Neuronal stem cell (in vitro differentiated cells): ENCODE results near the gene XRCC6.

Experiments used
- DNase-seq: peaks from one replicate; pipeline ENCODE4 v3.0.0-alpha.2; 2013; ENCODE audit warnings: low spot score
- H2AFZ ChIP-seq: one replicate; pipeline ENCODE4 v1.6.1; 2013; ENCODE audit warnings: mild to moderate bottlenecking, low read length, inconsistent platforms
- H2AK5ac ChIP-seq: 2 replicates; pipeline ENCODE4 v1.6.1; 2013; ENCODE audit warnings: low read depth, mild to moderate bottlenecking, inconsistent platforms, low read length, moderate library complexity, mixed read lengths
- H2BK120ac ChIP-seq: 2 replicates; pipeline ENCODE4 v1.6.1; 2013; ENCODE audit warnings: low read depth, mild to moderate bottlenecking, inconsistent platforms, low read length, moderate library complexity, mixed read lengths
- H2BK12ac ChIP-seq: one replicate; pipeline ENCODE4 v1.6.1; 2013; ENCODE audit warnings: low read length, inconsistent platforms
- H2BK15ac ChIP-seq: 2 replicates; pipeline ENCODE4 v1.6.1; 2013; ENCODE audit warnings: mild to moderate bottlenecking, low read length, inconsistent platforms, mixed read lengths
- H2BK5ac ChIP-seq: one replicate; pipeline ENCODE4 v1.6.1; 2013; ENCODE audit warnings: inconsistent platforms, mild to moderate bottlenecking, low read length, moderate library complexity
- H3K14ac ChIP-seq: one replicate; pipeline ENCODE4 v1.6.1; 2013; ENCODE audit warnings: low read length, inconsistent platforms
- H3K18ac ChIP-seq: 2 replicates; pipeline ENCODE4 v1.6.1; 2013; ENCODE audit warnings: low read length, inconsistent platforms
- H3K23ac ChIP-seq: 2 replicates; pipeline ENCODE4 v1.6.1; 2013; ENCODE audit warnings: low read depth, mild to moderate bottlenecking, mixed read lengths, low read length, inconsistent platforms; ENCODE audit not compliant: poor library complexity
- H3K27ac ChIP-seq: replicated peaks from 3 replicates; pipeline ENCODE4 v1.5.1; 2013; ENCODE audit warnings: low read length, inconsistent platforms
- H3K27me3 ChIP-seq, 3 experiments: 2 replicates each; pipeline ENCODE4 v1.6.1; 2013; ENCODE audit warnings: low read length in 3 of 3, mild to moderate bottlenecking in 2 of 3, inconsistent platforms in 1 of 3, low read depth in 1 of 3, mixed read lengths in 1 of 3, moderate library complexity in 1 of 3; ENCODE audit not compliant: control insufficient read depth in 3 of 3, insufficient read depth in 3 of 3
- H3K36me3 ChIP-seq, 2 donors: replicated peaks in 1 of 2; 2 replicates each; pipeline ENCODE4 v1.6.1; 2013; ENCODE audit warnings: low read length in 2 of 2; ENCODE audit not compliant: control insufficient read depth in 2 of 2, insufficient read depth in 2 of 2
- H3K4ac ChIP-seq: 2 replicates; pipeline ENCODE4 v1.6.1; 2013; ENCODE audit warnings: inconsistent platforms, mild to moderate bottlenecking, low read length, moderate library complexity
- H3K4me1 ChIP-seq, 2 donors: 1 replicate in 1 of 2; 2 replicates in 1 of 2; pipeline ENCODE4 v1.6.1; 2013; ENCODE audit warnings: low read length in 2 of 2, low read depth in 1 of 2; ENCODE audit not compliant: control insufficient read depth in 2 of 2, insufficient read depth in 1 of 2
- H3K4me2 ChIP-seq: one replicate; pipeline ENCODE4 v1.6.1; 2013; ENCODE audit warnings: mild to moderate bottlenecking, low read length, inconsistent platforms; ENCODE audit not compliant: insufficient read depth, poor library complexity, severe bottlenecking
- H3K4me3 ChIP-seq, 2 donors: 2 replicates each; pipeline ENCODE4 v1.5.1; 2013; ENCODE audit warnings: low read length in 2 of 2, mild to moderate bottlenecking in 2 of 2, inconsistent platforms in 1 of 2, moderate library complexity in 1 of 2
- H3K79me1 ChIP-seq: one replicate; pipeline ENCODE4 v1.6.1; 2013; ENCODE audit warnings: low read depth, mild to moderate bottlenecking, inconsistent platforms, low read length, moderate library complexity
- H3K9ac ChIP-seq: one replicate; pipeline ENCODE4 v1.6.1; 2013; ENCODE audit warnings: mild to moderate bottlenecking, low read depth, low read length, inconsistent platforms; ENCODE audit not compliant: poor library complexity
- H3K9me3 ChIP-seq, 2 donors: replicated peaks in 1 of 2; 2 replicates each; pipeline versions ENCODE3 to v1.6.1; 2013; ENCODE audit warnings: low read length in 2 of 2, mild to moderate bottlenecking in 2 of 2, inconsistent platforms in 1 of 2, low read depth in 1 of 2, mixed read lengths in 1 of 2, moderate library complexity in 1 of 2; ENCODE audit not compliant: control insufficient read depth in 2 of 2, insufficient read depth in 1 of 2
- H4K8ac ChIP-seq: one replicate; pipeline ENCODE4 v1.6.1; 2013; ENCODE audit warnings: low read depth, mild to moderate bottlenecking, inconsistent platforms, low read length, moderate library complexity
- H4K91ac ChIP-seq: one replicate; pipeline ENCODE4 v1.6.1; 2013; ENCODE audit warnings: low read length, low read depth, mild to moderate bottlenecking, inconsistent platforms; ENCODE audit not compliant: poor library complexity
- WGBS, 2 donors: extraction: QIAGEN DNeasy Blood & Tissue Kit; methylation state at CpG; one replicate each; pipeline ENCODE4 v1.1.7; 2013; ENCODE audit warnings: missing lambda C conversion rate in 2 of 2, mixed read lengths in 1 of 2; ENCODE audit not compliant: insufficient read length in 2 of 2, insufficient replicate concordance in 1 of 2; ENCODE audit errors: extremely low coverage in 2 of 2; 5-methylcytosine and 5-hydroxymethylcytosine counted together

Gene XRCC6

GRCh38 chr22:41638124-41638523 is 17.0 kb downstream of the XRCC6 start:
- no peak overlapping the region for H3K18ac ChIP-seq
- no peak overlapping the region for H3K27ac ChIP-seq
- WGBS, 2 donors = no CpG with 5 or more reads among the region's 5 CpGs
- H3K27me3 ChIP-seq = no peaks in the 10 kb centered on the region
- peaks cover 50 to 97% of the 10 kb centered on the region in 2 donors for H3K36me3 ChIP-seq
- H3K14ac ChIP-seq = no peak overlapping the region
- no peak overlapping the region for H2BK15ac ChIP-seq
- peaks cover 5% of the 10 kb centered on the region for H3K79me1 ChIP-seq
- DNase-seq = no peak
- no peak overlapping the region for H4K8ac ChIP-seq
- no peak overlapping the region for H3K4me2 ChIP-seq
- H4K91ac ChIP-seq = no peak overlapping the region
- H3K4me3 ChIP-seq = no peak overlapping the region
- no peak overlapping the region for H2AFZ ChIP-seq
- no peak overlapping the region for H3K4ac ChIP-seq
- H2AK5ac ChIP-seq = no peak overlapping the region
- no peak overlapping the region for H2BK5ac ChIP-seq
- H3K4me1 ChIP-seq = no peaks in the 10 kb centered on the region
- H2BK12ac ChIP-seq = no peak overlapping the region
- no peak overlapping the region for H3K9ac ChIP-seq
- H3K9me3 ChIP-seq = no peaks in the 10 kb centered on the region
- H3K23ac ChIP-seq = no peak overlapping the region
- no peak overlapping the region for H2BK120ac ChIP-seq

DNA sequence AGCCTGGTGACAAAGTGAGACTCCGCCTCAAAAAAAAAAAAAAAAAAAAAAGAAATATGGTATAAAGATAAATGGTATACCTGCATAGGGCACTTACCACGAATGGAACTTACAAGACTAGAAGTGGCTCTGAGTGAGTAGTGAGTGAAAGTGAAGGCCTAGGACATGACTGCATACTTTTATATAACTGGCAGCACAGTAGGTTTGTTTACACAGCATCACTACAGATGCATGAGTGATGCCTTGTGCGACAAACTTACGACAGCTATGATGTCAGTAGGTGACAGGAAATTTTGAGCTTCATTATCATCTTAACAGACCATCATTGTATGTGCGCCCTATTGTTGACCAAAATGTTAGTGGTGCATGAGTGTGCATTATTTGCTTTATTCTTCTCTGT is 17.7 kb downstream of the XRCC6 start:
- H2BK120ac ChIP-seq = no peak overlapping the region
- H4K91ac ChIP-seq = no peak overlapping the region
- no peak overlapping the region for H2AK5ac ChIP-seq
- no peaks in the 10 kb centered on the region for H3K4me1 ChIP-seq
- no peaks in the 10 kb centered on the region for H3K9me3 ChIP-seq
- H3K4me2 ChIP-seq = no peak overlapping the region
- H3K27ac ChIP-seq = no peak overlapping the region
- DNase-seq = no peak
- H2BK5ac ChIP-seq = no peak overlapping the region
- no peak overlapping the region for H3K4ac ChIP-seq
- no CpG with 5 or more reads among the region's 5 CpGs for WGBS, 2 donors
- H2BK12ac ChIP-seq = no peak overlapping the region
- no peak overlapping the region for H3K4me3 ChIP-seq
- H3K79me1 ChIP-seq = peaks cover 5% of the 10 kb centered on the region
- no peak overlapping the region for H3K23ac ChIP-seq
- no peak overlapping the region for H2AFZ ChIP-seq
- peaks cover 50 to 95% of the 10 kb centered on the region in 2 donors for H3K36me3 ChIP-seq
- no peak overlapping the region for H2BK15ac ChIP-seq
- no peak overlapping the region for H3K18ac ChIP-seq
- H3K9ac ChIP-seq = no peak overlapping the region
- H3K27me3 ChIP-seq = no peaks in the 10 kb centered on the region
- no peak overlapping the region for H3K14ac ChIP-seq
- no peak overlapping the region for H4K8ac ChIP-seq

DNA sequence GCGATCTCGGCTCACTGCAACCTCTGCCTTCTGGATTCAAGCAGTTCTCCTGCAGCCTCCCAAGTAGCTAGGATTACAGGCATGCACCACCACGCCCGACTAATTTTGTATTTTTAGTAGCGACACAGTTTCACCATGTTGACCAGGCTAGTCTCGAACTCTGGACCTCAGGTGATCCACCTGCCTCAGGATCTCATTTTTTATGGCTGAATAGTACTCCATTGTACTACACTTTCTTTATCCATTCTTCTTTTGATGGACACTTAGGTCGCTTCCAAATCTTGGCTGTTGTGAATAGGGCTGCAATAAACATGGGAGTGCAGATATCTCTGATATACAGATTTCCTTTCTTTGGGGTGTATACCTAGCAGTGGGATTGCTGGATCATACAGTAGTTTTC is 20.8 kb downstream of the XRCC6 start:
- H3K27ac ChIP-seq = no peak overlapping the region
- H4K8ac ChIP-seq = no peak overlapping the region
- no peak overlapping the region for H2BK15ac ChIP-seq
- H3K23ac ChIP-seq = no peak overlapping the region
- no peak overlapping the region for H2BK5ac ChIP-seq
- no peaks in the 10 kb centered on the region for H3K9me3 ChIP-seq
- H2BK12ac ChIP-seq = no peak overlapping the region
- no peak overlapping the region for H3K18ac ChIP-seq
- H2BK120ac ChIP-seq = no peak overlapping the region
- H3K27me3 ChIP-seq = no peaks in the 10 kb centered on the region
- no peak overlapping the region for H3K4me2 ChIP-seq
- no peak for DNase-seq
- no peaks in the 10 kb centered on the region for H3K4me1 ChIP-seq
- no peak overlapping the region for H3K14ac ChIP-seq
- H3K79me1 ChIP-seq = peaks cover 4% of the 10 kb centered on the region
- no peak overlapping the region for H4K91ac ChIP-seq
- no peak overlapping the region for H3K9ac ChIP-seq
- peaks cover 41 to 94% of the 10 kb centered on the region in 2 donors for H3K36me3 ChIP-seq
- H2AK5ac ChIP-seq = no peak overlapping the region
- no peak overlapping the region for H2AFZ ChIP-seq
- no peak overlapping the region for H3K4me3 ChIP-seq
- H3K4ac ChIP-seq = no peak overlapping the region
- WGBS, 2 donors = no CpG with 5 or more reads among the region's 7 CpGs

DNA sequence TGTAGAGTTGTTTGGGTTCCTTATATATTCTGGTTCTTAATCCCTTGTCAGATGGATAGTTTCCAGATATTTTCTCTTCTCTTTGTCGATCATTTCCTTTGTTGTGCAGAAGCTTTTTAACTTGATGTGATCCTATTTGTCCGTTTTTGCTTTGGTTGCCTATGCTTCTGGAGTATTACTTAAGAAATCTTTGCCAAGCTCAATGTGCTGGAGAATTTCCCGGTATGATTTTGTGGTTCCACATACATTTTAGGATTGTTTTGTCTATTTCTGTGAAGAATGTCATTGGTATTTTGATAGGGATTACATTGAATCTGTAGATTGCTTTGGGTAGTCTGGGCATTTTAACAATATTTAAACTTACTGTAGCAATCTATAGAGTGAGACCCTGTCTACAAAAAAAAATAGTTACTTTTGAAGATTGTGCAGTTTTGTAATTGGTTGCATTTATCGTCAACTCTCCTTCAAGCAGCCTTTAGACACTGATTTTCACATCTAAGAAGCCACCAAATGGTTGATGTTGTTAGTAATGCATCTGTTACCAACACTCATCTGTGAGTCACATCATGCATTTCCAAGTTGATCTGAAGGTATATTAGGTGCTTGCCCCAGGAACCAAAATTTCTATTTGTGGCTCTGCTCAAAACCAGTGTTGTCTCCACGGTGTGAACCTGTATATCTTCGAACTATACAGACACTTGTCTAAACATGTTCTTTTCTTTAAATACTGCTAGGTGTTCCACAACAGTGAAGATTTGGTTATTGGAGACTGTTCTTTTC is 21.4 kb downstream of the XRCC6 start:
- H2AFZ ChIP-seq = no peak overlapping the region
- H3K36me3 ChIP-seq = peaks cover 40 to 93% of the 10 kb centered on the region in 2 donors
- H3K9ac ChIP-seq = no peak overlapping the region
- no peak overlapping the region for H3K4ac ChIP-seq
- H3K27ac ChIP-seq = no peak overlapping the region
- H3K9me3 ChIP-seq = no peaks in the 10 kb centered on the region
- no peak for DNase-seq
- H2BK15ac ChIP-seq = no peak overlapping the region
- H3K23ac ChIP-seq = no peak overlapping the region
- no peak overlapping the region for H3K18ac ChIP-seq
- H3K4me1 ChIP-seq = no peaks in the 10 kb centered on the region
- H3K79me1 ChIP-seq = peaks cover 4% of the 10 kb centered on the region
- H2BK120ac ChIP-seq = no peak overlapping the region
- no peak overlapping the region for H2BK5ac ChIP-seq
- H4K91ac ChIP-seq = no peak overlapping the region
- H3K4me3 ChIP-seq = no peak overlapping the region
- H3K14ac ChIP-seq = no peak overlapping the region
- H2BK12ac ChIP-seq = no peak overlapping the region
- no peak overlapping the region for H3K4me2 ChIP-seq
- WGBS, 2 donors = no CpG with 5 or more reads among the region's 6 CpGs
- no peak overlapping the region for H4K8ac ChIP-seq
- no peak overlapping the region for H2AK5ac ChIP-seq
- H3K27me3 ChIP-seq = no peaks in the 10 kb centered on the region
